ENCODE data around the gene SLX9.

The SLX9 gene

GRCh38 chr21:44980562-44981489, 41.0 kb downstream of the SLX9 start:
- DNase-seq = no peak

DNA sequence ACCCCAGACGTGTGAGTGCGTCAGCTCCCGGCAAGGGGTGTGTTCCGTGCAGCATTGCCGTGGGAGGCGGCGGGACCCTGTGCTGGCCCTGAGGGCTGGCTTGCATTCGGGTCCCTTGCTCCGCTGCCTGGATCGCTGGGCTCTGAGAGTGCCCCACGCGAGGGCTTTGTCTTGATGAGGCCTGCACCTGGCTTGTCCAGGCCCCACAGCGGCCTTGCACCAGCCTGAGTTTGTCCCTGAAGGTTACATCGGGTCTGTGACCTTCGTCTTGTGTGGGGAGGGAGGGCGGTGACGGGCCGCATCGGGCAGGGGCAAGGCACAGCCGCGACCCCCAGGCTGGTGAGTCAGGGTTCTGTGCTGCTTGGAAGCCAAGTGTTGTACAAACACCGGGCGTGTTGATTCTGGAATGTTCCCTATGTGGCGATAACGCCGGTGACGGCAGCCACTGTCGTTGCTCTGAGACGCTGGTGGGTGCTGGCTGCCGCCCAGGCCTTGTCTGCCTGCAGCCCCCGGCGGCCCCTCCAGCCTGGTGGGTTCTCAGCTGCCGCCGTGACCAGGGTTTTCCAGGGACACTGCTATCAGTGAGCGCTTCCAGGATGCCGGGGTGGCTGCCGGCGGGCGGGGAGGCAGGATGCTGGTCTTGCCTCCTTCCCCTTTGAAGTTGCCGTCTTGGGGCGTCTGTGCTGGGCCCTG, 42.9 kb downstream of the SLX9 start:
- DNase-seq = peak; percentile 66

DNA sequence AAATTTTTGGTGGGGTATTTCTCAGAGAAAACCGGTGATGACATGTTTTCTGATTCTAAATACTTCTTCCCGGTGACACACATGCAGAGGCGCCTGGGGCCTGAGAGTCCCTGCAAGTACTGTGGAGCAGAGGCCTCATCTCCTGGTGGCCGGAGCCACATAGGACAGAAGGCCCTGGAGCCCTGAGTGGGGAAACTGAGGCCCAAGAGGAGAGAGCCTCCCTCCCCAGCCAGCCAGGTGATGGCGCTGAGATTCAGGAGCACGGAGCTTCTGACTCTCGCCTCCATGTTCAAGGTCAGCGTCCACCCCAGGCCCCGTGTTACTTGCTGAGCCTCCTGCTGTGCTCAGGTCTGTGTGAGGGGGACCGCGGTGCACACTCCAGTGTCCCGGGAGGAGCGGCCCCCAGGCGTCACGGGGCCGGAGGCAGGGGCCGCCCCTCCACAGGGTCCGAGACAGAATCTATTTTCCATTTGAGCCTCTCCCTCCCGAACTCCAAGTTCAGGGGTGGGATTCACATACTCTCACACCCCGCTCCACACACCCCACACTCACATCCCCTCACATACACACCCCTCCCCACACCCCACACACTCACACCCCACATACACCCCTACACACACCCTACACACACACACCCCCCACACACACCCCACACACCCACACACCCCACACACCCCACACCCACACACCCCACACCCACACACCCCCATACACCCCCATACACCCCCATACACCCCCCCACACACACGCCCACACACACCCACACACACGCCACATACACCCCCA, 43.8 kb downstream of the SLX9 start:
- DNase-seq = no peak

DNA sequence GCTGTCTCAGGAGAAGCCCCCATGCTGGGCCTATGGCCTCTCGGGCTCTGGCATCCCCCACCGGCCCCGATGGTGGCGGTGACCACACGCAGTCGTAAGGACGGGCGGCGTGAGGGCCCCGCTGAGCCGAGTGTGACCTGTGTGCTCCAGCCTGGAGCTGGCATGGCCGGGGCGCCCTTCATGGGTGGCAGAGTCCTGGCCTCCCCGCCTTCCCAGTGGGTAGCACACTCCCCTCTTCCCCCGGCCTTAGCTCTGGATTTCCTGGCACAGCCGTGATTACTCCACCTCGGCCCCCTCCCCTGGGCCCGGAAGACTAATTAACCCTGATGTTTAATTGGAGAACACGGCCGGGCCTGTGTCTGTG, 44.6 kb downstream of the SLX9 start:
- no peak for DNase-seq

DNA sequence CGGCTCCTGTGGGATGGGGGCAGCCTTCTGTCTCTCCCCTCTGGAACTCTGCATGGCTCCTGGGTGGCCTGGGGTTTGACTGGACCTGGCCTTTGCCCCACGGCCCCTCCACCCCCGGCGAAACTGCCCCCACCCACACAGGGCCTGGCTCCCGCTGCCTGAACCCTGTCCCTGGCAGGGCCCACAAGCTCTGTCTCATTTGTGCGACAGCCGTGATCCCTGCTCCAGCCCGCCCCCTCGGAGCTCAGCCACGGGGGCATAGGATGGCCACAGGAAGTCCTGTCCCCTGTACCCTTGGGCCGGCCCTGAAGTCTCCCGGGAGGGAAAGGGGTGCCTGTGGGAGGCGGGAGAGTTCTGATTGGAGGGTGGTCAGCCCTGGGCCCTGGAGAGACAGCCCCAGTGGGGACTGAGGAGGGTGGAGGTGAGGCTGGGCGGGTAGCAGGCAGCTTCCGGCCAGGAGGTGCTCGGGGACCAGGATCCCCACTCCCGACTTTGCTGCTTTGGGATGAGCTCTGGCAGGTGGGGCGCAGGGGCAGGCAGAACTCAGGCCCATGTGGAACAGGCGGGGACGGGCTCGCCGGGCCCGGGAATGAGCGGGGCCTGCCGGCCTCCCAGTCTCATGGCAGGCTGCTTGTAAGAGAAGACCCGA, 45.1 kb downstream of the SLX9 start:
- no peak for DNase-seq

DNA sequence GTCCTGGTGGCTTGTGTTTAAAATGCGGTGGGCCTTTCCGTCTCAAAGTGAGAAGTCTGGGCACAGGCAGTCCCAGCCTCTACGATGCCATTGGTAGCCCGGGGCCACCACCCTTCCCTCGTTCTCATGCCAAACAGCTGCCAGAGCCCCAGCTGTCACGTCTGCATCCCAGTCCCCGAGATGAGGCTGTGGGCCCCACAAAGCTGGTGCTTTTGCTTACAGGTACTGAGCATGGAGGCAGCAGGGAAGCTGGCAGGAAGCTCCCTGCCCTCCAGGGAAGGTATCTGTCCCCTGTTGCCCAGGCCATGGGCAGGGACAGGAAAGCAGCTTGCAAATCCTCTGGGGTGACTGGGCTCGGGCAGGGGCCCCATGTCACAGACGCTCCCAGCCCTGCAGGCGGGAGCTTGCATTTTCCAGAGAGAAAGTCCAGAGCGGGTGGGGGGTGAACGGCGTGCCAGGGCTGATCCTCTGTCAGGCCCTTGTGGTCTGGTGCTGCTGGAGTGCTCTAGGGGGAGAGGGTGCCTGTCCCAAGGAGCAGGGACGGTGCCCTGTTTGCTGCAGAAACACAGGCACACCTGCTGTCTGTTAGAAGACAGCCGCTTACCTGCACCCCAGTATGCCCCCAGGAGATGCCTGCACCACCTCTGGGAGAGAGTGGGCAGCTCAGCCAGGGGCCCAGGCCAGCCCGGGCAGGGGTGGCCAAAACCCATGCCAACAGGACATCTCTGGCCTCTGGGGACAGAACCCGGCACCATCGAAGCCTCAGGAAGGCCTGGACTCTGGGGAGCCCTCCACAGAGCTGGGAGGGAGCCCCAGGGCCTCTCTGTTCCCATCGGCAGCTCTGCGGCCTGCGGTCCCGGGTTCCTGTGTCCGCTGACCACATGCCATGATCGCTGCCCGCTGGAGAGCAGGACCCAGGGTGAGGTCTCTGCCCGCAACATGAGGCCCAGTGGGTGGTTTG, 45.9 kb downstream of the SLX9 start:
- DNase-seq = no peak

GRCh38 chr21:44986471-44987291, 46.9 kb downstream of the SLX9 start:
- DNase-seq = no peak

DNA sequence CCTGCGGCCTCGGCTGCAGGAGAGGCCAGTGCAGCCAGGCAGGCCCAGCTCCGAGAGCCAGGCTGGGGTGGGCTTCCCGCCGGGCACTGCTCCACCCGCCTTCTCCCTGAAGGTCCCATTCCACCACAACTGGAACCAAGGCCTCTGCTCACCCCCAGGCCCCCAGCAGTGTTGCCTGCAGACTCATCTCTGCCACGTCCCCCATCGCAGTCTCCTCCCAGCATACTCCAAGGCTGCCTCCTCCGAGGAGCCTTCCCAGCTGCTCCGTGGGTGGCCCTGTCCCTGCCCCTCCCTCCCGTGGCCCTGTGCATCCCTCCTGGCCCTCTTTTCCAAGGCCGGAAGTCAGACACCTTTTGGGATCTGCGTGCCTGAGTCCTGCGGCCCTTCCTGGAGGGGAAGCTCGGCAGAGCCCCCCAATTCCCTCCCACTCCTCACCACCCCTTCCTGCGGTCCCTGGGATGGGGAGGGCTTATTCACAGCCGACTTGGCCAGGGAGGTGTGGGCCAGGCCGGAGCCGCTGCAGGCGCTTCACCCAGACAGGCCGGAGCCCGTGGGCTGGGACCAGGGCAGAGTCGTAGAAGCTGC, 47.6 kb downstream of the SLX9 start:
- DNase-seq = no peak

DNA sequence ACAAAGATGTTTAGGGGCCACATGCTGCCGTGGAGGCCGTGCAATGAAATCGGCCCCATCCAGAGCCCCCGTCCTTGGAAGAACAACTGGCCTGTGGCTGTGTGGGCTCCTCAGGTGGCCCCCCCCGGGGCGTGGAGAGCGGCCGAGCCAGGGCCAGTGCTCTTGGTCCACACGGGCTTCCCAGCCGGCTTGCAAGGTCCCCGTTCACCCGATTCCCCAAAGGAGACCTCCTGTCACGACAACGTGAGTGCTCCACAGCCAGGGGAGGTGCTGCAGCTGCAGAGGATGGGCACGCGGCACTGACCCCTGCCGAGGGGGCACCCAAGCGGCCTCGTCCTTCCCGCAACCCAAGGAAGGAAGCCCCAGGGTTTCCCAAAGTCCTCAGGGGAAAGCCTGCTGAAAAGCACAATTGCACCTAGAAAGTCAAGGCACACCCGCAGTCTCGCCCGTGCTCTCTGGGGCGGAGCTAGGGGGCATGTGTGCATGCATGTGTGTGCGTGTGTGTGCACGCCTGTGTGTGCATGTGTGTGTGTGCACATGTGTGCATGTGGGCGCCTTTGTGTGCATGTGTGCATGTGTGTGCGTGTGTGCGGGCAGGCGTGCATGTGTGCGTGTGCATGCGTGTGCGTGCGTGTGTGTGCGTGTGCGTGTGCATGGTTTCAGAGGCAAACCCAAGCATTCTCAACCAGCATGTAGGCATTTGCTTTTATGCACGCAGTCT, 48.2 kb downstream of the SLX9 start:
- DNase-seq = no peak

GRCh38 chr21:44988607-44989536, 49.0 kb downstream of the SLX9 start:
- no peak for DNase-seq

DNA sequence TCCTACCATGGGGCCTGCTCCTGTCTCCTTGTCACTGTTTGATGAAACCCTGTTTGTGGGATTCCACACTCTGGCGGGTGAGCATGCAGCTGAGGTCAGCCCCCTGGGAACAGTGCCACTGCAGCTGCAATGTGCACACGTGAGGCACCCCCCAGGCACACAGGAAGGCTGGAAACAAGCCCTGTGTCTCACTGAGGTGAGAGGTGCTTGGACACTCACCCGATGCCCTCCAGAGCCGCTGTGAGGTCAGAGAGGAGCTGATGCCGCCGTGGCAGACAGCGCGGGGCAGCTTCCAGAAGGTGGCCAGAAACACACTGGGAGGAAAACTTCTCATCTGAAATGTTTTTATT, 49.7 kb downstream of the SLX9 start:
- DNase-seq = no peak

DNA sequence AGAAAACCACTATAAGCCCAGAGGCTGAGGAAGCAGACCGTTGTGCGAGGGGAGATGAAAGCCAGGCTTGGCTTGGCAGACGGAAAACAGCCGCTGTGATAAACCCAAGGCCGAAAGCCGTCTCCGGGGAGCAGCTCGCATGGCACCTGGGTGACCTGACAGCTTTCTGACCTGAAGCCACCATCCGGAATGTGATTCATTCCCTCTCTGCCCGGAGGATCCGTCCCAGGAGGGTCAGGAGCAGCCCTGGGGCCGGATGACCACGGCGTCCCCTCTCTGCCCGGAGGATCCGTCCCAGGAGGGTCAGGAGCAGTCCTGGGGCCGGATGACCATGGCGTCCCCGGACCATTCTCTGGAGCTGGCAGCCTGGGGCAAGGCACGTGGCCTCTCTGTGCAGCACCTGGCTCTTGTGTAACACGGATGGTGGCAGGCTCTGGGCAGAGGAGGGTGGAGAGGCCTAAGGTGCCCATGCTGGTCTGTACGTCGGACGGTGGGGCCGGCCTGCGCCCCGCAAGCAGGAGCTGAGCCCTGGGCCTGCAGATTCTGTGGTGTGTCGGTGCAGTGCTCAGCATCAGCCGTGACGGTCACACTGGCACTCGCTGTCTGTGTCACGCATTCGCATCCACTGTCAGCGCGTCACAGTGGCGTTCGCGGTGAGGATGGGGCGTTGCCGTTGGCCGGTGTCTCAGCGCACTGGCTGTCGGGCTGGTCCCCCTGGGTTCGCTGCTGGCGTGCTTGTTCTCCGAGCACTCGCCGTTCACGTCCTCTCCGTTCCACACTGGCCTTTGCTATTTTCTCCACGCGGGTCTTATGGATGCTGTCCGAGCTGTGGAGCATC, 50.3 kb downstream of the SLX9 start:
- no peak for DNase-seq

- DNase-seq = no peak
Measured at GRCh38 chr21:44990921-44991320, 51.1 kb downstream of the SLX9 start.

- no peak for DNase-seq
Measured at GRCh38 chr21:44991538-44992483, 52.0 kb downstream of the SLX9 start.

DNA sequence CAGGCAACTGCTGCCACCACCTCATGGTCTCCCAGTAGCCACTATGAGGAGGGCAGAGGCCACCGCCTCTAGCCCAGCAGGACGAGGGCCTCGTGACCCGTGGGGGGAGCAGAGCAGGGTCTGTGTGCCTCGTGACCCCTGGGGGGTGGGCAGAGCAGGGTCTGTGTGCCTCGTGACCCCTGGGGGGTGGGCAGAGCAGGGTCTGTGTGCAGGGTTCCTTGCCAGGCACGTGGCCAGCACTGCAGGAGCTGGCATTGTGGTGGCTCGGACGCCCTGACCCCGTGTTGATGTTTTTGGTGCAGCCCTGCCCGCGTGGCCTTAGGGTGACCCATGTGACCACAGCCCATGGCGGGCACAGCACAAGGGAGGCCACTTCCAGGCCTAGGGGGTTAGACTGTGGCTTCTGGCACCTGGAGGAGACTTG, 52.8 kb downstream of the SLX9 start:
- no peak for DNase-seq

GRCh38 chr21:44993321-44994046, 53.7 kb downstream of the SLX9 start:
- DNase-seq = no peak
